Smooth muscle cell (in vitro differentiated cells): ENCODE results near the gene DNAH5. TPM values are rescaled to one million over a fixed set of nuclear protein-coding genes. Genes with fewer than 3 reads are reported as not detected.

ENCODE experiments used
- DNase-seq: peaks from one replicate; lab custom pipeline; 2025; ENCODE audit not compliant: unreplicated experiment; lab: John Stamatoyannopoulos, UW
- H2AFZ ChIP-seq: fragments of 200-600 bp; sonication (generic); 2 replicates; pipeline ENCODE4 v1.6.0; 2016; ENCODE audit warnings: antibody characterized with exemption, low read depth, mild to moderate bottlenecking
- H3F3A ChIP-seq: fragments of 200-600 bp; sonication (generic); 2 replicates; pipeline ENCODE4 v1.6.0; 2017; ENCODE audit warnings: antibody characterized with exemption, low read depth
- H3K27ac ChIP-seq: fragments of 200-600 bp; sonication (generic); 2 replicates; pipeline ENCODE4 v1.5.1; 2016; ENCODE audit warnings: low read depth, mild to moderate bottlenecking
- H3K27me3 ChIP-seq: fragments of 200-600 bp; sonication (generic); 2 replicates; pipeline ENCODE4 v1.6.1; 2016; ENCODE audit warnings: low read depth, mild to moderate bottlenecking
- H3K36me3 ChIP-seq: fragments of 200-600 bp; sonication (generic); 2 replicates; pipeline ENCODE4 v1.5.1; 2016; ENCODE audit warnings: low read depth
- H3K4me1 ChIP-seq: fragments of 200-600 bp; sonication (generic); 2 replicates; pipeline ENCODE4 v1.5.1; 2016; ENCODE audit warnings: low read depth
- H3K4me2 ChIP-seq: fragments of 200-600 bp; sonication (generic); 2 replicates; pipeline ENCODE4 v1.6.0; 2016; ENCODE audit warnings: mild to moderate bottlenecking
- H3K4me3 ChIP-seq: fragments of 200-600 bp; sonication (generic); 2 replicates; pipeline ENCODE4 v1.5.1; 2016; ENCODE audit warnings: mild to moderate bottlenecking
- H3K79me2 ChIP-seq: fragments of 200-600 bp; sonication (generic); 2 replicates; pipeline ENCODE4 v1.6.0; 2016; ENCODE audit warnings: low read depth, mild to moderate bottlenecking
- H3K9ac ChIP-seq: fragments of 200-600 bp; sonication (generic); 2 replicates; pipeline ENCODE4 v1.6.0; 2016; ENCODE audit warnings: low read depth
- H3K9me3 ChIP-seq: fragments of 200-600 bp; sonication (generic); replicated peaks from 2 replicates; pipeline ENCODE4 v1.5.1; 2016; ENCODE audit warnings: low read depth
- H4K20me1 ChIP-seq: fragments of 200-600 bp; sonication (generic); 2 replicates; pipeline ENCODE4 v1.6.0; 2016; ENCODE audit warnings: low read depth
- WGBS: methylation state at CpG from one replicate; pipeline ENCODE4 v1.1.7; 2016; ENCODE audit warnings: low lambda C conversion rate; 5-methylcytosine and 5-hydroxymethylcytosine counted together
- polyA plus RNA-seq: library from polyadenylated mRNA; unstranded; fragments of >200 nt; fragmentation: Nextera tagmentation; extraction: Ambion mirVana; gene quantifications from 2 replicates; pipeline ENCODE4 v1.2.1, GENCODE V29; 2016
- total RNA-seq: library from RNA; depleted of rRNA; stranded (reverse); fragments of >200 nt; gene quantifications from 2 replicates; pipeline ENCODE4 v1.2.3, GENCODE V29; 2014
- TF ChIP-seq, protein P1 (sequence below): fragments of 200-600 bp; sonication (generic); IDR thresholded peaks from 2 replicates; pipeline ENCODE4 v1.5.1; 2017; ENCODE audit warnings: borderline replicate concordance, mild to moderate bottlenecking, antibody characterized with exemption; ENCODE audit not compliant: insufficient read depth, poor library complexity, severe bottlenecking

DNAH5 gene
- total and polyA plus RNA-seq, 2 experiments from 2014 or later = 0.04 to 0.33 TPM

DNA sequence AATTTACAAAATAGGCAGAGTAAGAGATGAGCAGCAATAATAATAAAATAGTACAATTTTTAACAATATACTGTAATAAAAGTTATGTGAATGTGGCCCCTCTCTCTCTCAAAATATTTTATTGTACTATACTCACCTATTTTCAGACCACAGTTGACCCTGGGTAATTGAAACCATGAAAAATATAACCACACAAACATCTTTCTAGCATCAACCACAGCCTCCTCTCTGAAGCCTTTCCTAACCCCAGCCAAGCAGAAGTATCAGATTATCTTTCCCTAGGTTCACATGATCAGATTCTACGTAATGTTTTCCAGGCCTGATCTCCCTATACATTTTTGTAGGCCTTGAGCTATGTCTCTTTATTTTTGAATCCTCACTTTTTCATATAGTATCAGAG is 35.2 kb downstream of the DNAH5 start:
- 91% methylated on average over 1 of the region's 1 CpG for WGBS
- H3K27me3 ChIP-seq = no peaks in the 10 kb centered on the region
- H3K27ac ChIP-seq = no peak overlapping the region
- H3K79me2 ChIP-seq = no peaks in the 10 kb centered on the region
- no peaks in the 10 kb centered on the region for H3K9me3 ChIP-seq
- H3K4me3 ChIP-seq = no peak overlapping the region
- no peaks in the 10 kb centered on the region for H3F3A ChIP-seq
- no peaks in the 10 kb centered on the region for H3K4me1 ChIP-seq
- H4K20me1 ChIP-seq = no peaks in the 10 kb centered on the region
- H2AFZ ChIP-seq = no peak overlapping the region
- H3K36me3 ChIP-seq = no peaks in the 10 kb centered on the region
- no peak overlapping the region for H3K9ac ChIP-seq
- DNase-seq = no peak
- TF ChIP-seq, protein P1, sequence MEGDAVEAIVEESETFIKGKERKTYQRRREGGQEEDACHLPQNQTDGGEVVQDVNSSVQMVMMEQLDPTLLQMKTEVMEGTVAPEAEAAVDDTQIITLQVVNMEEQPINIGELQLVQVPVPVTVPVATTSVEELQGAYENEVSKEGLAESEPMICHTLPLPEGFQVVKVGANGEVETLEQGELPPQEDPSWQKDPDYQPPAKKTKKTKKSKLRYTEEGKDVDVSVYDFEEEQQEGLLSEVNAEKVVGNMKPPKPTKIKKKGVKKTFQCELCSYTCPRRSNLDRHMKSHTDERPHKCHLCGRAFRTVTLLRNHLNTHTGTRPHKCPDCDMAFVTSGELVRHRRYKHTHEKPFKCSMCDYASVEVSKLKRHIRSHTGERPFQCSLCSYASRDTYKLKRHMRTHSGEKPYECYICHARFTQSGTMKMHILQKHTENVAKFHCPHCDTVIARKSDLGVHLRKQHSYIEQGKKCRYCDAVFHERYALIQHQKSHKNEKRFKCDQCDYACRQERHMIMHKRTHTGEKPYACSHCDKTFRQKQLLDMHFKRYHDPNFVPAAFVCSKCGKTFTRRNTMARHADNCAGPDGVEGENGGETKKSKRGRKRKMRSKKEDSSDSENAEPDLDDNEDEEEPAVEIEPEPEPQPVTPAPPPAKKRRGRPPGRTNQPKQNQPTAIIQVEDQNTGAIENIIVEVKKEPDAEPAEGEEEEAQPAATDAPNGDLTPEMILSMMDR = no peak
- H3K4me2 ChIP-seq = no peak overlapping the region

GRCh38 chr5:13898569-13898968 is 45.9 kb downstream of the DNAH5 start:
- no peak overlapping the region for H2AFZ ChIP-seq
- no peaks in the 10 kb centered on the region for H3K36me3 ChIP-seq
- no peaks in the 10 kb centered on the region for H3K27me3 ChIP-seq
- H3F3A ChIP-seq = no peaks in the 10 kb centered on the region
- no peaks in the 10 kb centered on the region for H4K20me1 ChIP-seq
- no peaks in the 10 kb centered on the region for H3K4me1 ChIP-seq
- DNase-seq = no peak
- no peak overlapping the region for H3K9ac ChIP-seq
- WGBS = 93% methylated on average over 6 of the region's 6 CpGs
- no peak overlapping the region for H3K4me3 ChIP-seq
- no peaks in the 10 kb centered on the region for H3K79me2 ChIP-seq
- no peak overlapping the region for H3K4me2 ChIP-seq
- TF ChIP-seq, protein P1 = no peak
- no peak overlapping the region for H3K27ac ChIP-seq
- no peaks in the 10 kb centered on the region for H3K9me3 ChIP-seq

DNA sequence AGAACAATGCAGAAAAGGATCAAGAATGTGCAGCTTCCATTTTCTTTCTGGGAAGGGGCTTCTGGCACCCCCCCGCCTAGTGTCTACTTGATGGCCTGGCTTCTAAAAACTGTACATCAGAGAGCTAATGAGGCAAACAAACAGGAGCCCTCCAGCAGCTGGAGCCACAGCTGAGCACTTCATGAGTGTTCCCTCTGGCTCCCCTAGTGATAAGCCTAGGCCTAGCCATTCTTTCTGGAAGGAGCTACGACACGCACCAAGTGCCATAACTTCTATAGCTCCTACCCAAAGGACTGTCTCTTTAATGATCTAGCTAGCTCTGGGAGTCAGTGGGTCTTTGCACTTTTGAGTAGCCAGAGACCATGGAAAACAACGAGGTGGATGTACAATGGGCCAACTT is 66.1 kb downstream of the DNAH5 start:
- no peak for DNase-seq
- Histone ChIP-seq H3K4me1 (no peaks in the 10 kb centered on the region), H3K4me3 (no peak overlapping the region), H2AFZ (no peak overlapping the region), H3K27ac (no peak overlapping the region), H4K20me1 (no peaks in the 10 kb centered on the region), H3K79me2 (no peaks in the 10 kb centered on the region), H3K36me3 (no peaks in the 10 kb centered on the region), H3K9ac (no peak overlapping the region), H3K4me2 (no peak overlapping the region), H3K27me3 (no peaks in the 10 kb centered on the region), H3F3A (no peaks in the 10 kb centered on the region), H3K9me3 (no peaks in the 10 kb centered on the region)
- WGBS = 75% methylated on average over 4 of the region's 4 CpGs
- TF ChIP-seq, protein P1 = no peak

- DNase-seq = peak; percentile 1
- no peaks in the 10 kb centered on the region for H3K9me3 ChIP-seq
- H3K4me2 ChIP-seq = no peak overlapping the region
- no peaks in the 10 kb centered on the region for H3K27me3 ChIP-seq
- no peaks in the 10 kb centered on the region for H3K36me3 ChIP-seq
- 51% methylated on average over 5 of the region's 5 CpGs for WGBS
- no peaks in the 10 kb centered on the region for H4K20me1 ChIP-seq
- no peak overlapping the region for H2AFZ ChIP-seq
- H3K27ac ChIP-seq = no peak overlapping the region
- TF ChIP-seq, protein P1 = no peak
- no peak overlapping the region for H3K4me3 ChIP-seq
- no peaks in the 10 kb centered on the region for H3F3A ChIP-seq
- no peaks in the 10 kb centered on the region for H3K4me1 ChIP-seq
- no peak overlapping the region for H3K9ac ChIP-seq
- H3K79me2 ChIP-seq = no peaks in the 10 kb centered on the region
Measured at GRCh38 chr5:13866792-13867191, 77.7 kb downstream of the DNAH5 start.
